ENCODE data around the gene PPP1R9A.
A peak's percentile ranks its signal among the peaks of the same experiment; 100 is the strongest.

The PPP1R9A gene

DNA sequence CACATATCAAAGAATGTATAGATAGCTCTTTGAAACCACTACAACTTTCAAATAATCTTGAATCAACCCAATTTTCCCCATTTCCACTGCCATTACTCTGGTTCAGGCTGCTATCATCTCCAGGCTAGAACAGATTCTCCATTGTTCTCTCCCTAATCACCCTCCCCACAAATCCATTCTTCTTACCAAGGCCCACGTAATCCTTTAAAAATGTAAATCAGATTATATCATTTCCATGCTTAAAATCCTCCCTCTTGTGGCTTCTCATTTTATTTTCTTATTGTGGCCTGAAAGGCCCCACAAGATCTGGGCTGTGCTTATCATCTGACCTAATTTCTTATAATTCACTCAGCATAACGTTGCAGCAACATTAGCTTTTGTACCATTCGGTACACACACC is 420.0 kb downstream of the PPP1R9A start:
- in situ Hi-C loops (cut with HindIII; ENCODE audit: low sequenced_read_pairs) = no loop called here

DNA sequence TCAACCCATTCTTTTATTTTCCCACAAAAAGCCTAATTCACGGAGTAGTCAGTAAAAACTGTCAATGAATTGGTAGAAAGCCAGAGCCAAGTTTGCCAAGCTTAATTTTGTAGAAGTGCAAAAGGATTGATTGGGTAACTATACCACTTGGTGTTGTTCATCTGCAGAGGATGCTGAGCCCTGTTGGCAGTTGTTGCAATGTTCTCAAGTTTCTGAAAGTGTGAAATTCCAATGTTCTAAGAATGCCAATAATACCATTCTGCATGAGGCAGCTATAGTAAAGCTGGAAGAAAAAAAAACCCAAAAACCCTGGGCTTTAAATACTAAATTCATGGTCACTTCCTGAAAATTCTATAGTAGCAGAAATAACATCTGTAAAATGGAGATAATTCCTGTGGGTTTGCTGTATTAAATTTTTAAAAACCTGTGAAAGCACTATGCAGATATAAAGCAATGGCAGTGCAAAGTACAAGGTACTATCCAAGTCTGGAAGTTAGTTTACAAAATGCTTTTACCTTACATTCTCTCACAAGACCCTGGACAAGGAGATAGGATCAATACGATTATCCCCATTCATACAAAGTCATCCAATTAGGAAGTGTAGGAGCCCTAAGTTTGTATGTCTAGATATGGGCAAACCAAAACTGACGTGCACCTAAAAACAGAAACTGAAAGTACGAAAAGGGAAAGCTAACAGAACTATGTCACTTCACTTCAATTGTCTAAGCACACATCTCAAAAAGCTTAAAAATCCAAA is 423.0 kb downstream of the PPP1R9A start:
- H3K4me3 ChIP-seq (ENCODE audit: low read depth, low read length) = no peak overlapping the region
- DNase-seq (ENCODE audit: low read depth) = no peak
- TF ChIP-seq, protein P1, sequence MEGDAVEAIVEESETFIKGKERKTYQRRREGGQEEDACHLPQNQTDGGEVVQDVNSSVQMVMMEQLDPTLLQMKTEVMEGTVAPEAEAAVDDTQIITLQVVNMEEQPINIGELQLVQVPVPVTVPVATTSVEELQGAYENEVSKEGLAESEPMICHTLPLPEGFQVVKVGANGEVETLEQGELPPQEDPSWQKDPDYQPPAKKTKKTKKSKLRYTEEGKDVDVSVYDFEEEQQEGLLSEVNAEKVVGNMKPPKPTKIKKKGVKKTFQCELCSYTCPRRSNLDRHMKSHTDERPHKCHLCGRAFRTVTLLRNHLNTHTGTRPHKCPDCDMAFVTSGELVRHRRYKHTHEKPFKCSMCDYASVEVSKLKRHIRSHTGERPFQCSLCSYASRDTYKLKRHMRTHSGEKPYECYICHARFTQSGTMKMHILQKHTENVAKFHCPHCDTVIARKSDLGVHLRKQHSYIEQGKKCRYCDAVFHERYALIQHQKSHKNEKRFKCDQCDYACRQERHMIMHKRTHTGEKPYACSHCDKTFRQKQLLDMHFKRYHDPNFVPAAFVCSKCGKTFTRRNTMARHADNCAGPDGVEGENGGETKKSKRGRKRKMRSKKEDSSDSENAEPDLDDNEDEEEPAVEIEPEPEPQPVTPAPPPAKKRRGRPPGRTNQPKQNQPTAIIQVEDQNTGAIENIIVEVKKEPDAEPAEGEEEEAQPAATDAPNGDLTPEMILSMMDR (IDR thresholded peaks at IDR 0.05; ENCODE audit: low read depth, low read length, missing control alignments) = no peak
- in situ Hi-C loops (cut with HindIII; ENCODE audit: low sequenced_read_pairs) = no loop called here

More for the DNA sequence above, 420.0 kb downstream of the PPP1R9A start:
- no peak for DNase-seq (ENCODE audit: low read depth)
- no peak overlapping the region for H3K4me3 ChIP-seq (ENCODE audit: low read depth, low read length)
- TF ChIP-seq, protein P1 (IDR thresholded peaks at IDR 0.05; ENCODE audit: low read depth, low read length, missing control alignments) = no peak

DNA sequence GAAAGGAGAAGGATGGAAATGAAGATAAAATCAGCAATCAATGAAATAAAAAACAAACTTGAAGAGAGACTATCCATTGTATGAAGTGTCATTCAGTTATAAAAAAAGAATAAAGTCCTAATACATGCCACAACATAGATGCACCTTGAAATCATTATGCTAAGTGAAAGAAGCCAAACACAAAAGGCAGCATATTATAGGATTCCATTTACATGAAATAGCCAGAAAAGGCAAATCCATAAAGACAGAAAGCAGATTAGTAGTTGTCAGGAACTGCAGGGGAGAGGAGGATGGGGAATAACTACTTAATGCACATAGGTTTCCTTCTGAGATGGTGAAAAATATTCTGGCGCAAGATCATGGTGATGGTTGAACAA is 423.6 kb downstream of the PPP1R9A start:
- H3K4me3 ChIP-seq (ENCODE audit: low read depth, low read length) = no peak overlapping the region
- DNase-seq (ENCODE audit: low read depth) = no peak
- in situ Hi-C loops (cut with HindIII; ENCODE audit: low sequenced_read_pairs) = no loop called here
- TF ChIP-seq, protein P1 (IDR thresholded peaks at IDR 0.05; ENCODE audit: low read depth, low read length, missing control alignments) = no peak

DNA sequence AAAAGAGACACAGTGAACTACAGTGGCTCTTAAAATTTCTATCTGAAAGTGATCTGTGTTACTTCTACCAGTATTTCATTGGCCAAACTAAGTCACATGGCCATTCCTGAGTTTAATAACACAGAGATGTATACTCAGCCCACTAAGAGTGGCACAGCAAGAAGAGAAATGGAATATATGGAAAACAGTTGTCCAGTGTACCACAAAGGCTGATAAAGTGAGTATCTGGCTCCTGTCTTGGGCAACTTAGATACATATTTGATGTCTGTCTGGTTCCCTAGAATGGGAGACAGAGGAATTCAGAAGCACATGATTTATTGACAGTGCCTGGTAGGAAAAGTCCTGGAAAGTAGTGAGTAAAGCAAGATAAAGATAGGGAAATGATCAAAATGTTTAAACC is 427.1 kb downstream of the PPP1R9A start:
- no peak for DNase-seq (ENCODE audit: low read depth)
- in situ Hi-C loops (cut with HindIII; ENCODE audit: low sequenced_read_pairs) = no loop called here

DNA sequence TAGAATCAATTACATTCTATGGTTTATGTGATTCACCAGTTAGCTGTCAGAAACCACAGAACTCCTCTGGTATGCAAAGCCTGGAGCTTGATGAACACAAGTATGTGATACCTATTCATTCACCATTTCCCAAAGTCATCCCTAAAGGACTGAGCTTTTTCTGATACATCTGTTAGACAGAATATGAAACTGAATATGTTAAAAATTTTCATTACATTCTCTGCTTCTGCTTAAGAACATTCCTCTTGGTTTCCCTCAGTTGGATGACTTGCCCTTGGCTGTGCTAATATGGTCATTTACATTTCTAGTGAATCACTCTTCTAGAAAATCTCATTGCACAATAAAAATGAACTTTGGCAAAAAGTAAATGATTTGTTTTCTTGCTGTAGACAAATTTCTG is 427.7 kb downstream of the PPP1R9A start:
- in situ Hi-C loops (cut with HindIII; ENCODE audit: low sequenced_read_pairs) = no loop called here
- no peak overlapping the region for H3K4me3 ChIP-seq (ENCODE audit: low read depth, low read length)
- TF ChIP-seq, protein P1 (IDR thresholded peaks at IDR 0.05; ENCODE audit: low read depth, low read length, missing control alignments) = no peak
- DNase-seq (ENCODE audit: low read depth) = peak; percentile 83

More for the DNA sequence above, 427.1 kb downstream of the PPP1R9A start:
- H3K4me3 ChIP-seq (ENCODE audit: low read depth, low read length) = no peak overlapping the region
- TF ChIP-seq, protein P1 (IDR thresholded peaks at IDR 0.05; ENCODE audit: low read depth, low read length, missing control alignments) = no peak

DNA sequence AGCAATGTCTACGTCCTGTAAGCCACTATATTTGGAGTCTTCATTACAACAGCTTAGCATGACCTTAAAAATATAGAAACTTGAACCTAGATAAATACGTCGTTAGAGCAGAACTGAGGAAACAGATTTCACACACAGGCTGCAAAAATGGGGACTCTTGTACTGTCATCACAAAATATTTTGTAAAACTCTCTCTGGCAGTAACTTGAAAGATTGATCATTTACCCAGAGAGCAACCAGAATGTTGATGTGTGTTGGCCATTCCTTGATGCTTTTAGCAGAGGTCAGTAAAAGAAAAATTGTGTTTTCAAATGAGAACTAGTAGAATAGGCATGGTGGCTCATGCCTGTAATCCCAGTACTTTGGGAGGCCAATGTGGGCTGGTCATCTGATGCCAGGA is 431.4 kb downstream of the PPP1R9A start:
- in situ Hi-C loops (cut with HindIII; ENCODE audit: low sequenced_read_pairs) = no loop called here
- TF ChIP-seq, protein P1 (IDR thresholded peaks at IDR 0.05; ENCODE audit: low read depth, low read length, missing control alignments) = no peak
- H3K4me3 ChIP-seq (ENCODE audit: low read depth, low read length) = no peak overlapping the region
- DNase-seq (ENCODE audit: low read depth) = no peak

Measured in astrocyte of the cerebellum (primary cell).